ENCODE measurements around the gene IFI27. TPM values are rescaled to one million over a fixed set of nuclear protein-coding genes. Genes with fewer than 3 reads are reported as not detected.
A peak's percentile ranks its signal among the peaks of the same experiment; 100 is the strongest.

IFI27 gene
- total and polyA plus RNA-seq, 2 of the 8 experiments (the other 6 are each of a cell fraction or from before 2014, with no cell fraction given), result 0.76 to 2.2 TPM

- DNase-seq (ENCODE audit: low read depth in 1 of 2, low spot score in 2 of 2) (peak; percentile 84 to 96), FAIRE-seq (peak; percentile 36)
- Histone ChIP-seq H3K79me1 (ENCODE audit: low read depth, low read length) (peaks cover 7% of the 10 kb centered on the region; the same call in 1 of the 2 replicates), H3K4me3 (ENCODE audit: extremely low read depth in 1 of 4, insufficient read depth in 2 of 4, low read depth in 3 of 4, low read length in 4 of 4) (peak within 1 kb of the TSS; percentile 86 to 93 (median 89)), H2BK5ac (ENCODE audit: low read depth, low read length) (no peak within 1 kb of the TSS), H3K9ac (replicated peaks in 1 of 4; ENCODE audit: extremely low read depth in 1 of 4, low read depth in 3 of 4, low read length in 3 of 4) (peak within 1 kb of the TSS; percentile 73 to 92 (median 82)), H4K8ac (ENCODE audit: extremely low read depth, insufficient read depth, low read length) (peak within 1 kb of the TSS; percentile 64; the same call in 1 of the 2 replicates), H2BK12ac (ENCODE audit: low read depth, low read length) (no peak within 1 kb of the TSS), H3K36me3 (ENCODE audit: control insufficient read depth in 2 of 4, insufficient read depth in 4 of 4, low read length in 3 of 4) (peaks cover 7 to 24% (median 13%) of the 10 kb centered on the region in 4 experiments), H2BK120ac (replicated peaks; ENCODE audit: low read depth, low read length) (no peak within 1 kb of the TSS), H2BK20ac (ENCODE audit: low read length) (no peak within 1 kb of the TSS), H3K4me2 (ENCODE audit: insufficient read depth in 1 of 2, low read depth in 2 of 2, low read length in 2 of 2) (peak within 1 kb of the TSS; percentile 90 to 99), H3K9me3 (ENCODE audit: insufficient read depth in 2 of 2, low read depth in 1 of 2, low read length in 1 of 2) (no peaks in the 10 kb centered on the region), H3K79me2 (ENCODE audit: control insufficient read depth in 1 of 2, insufficient read depth in 2 of 2, low read length in 2 of 2) (peaks cover 29 to 52% of the 10 kb centered on the region in 2 experiments), H3K27me3 (replicated peaks in 1 of 4; ENCODE audit: control insufficient read depth in 3 of 4, extremely low read depth in 1 of 4, insufficient read depth in 3 of 4, low read length in 3 of 4) (no peaks in the 10 kb centered on the region), H3K18ac (ENCODE audit: extremely low read depth, low read length) (peak within 1 kb of the TSS; percentile 42; the same call in 1 of the 2 replicates), H3K4ac (replicated peaks; ENCODE audit: insufficient read length, low read depth, low read length) (no peak within 1 kb of the TSS), H3K56ac (replicated peaks; ENCODE audit: insufficient read length, low read depth, low read length) (no peak within 1 kb of the TSS), H3K27ac (ENCODE audit: low read depth, low read length) (peak within 1 kb of the TSS; percentile 19; the same call in 1 of the 2 replicates), H4K5ac (ENCODE audit: insufficient read length, low read depth, low read length) (no peak within 1 kb of the TSS), H2AK5ac (ENCODE audit: low read depth, low read length) (no peak within 1 kb of the TSS), H4K91ac (replicated peaks; ENCODE audit: insufficient read length, low read length) (no peak within 1 kb of the TSS), H3K23ac (ENCODE audit: insufficient read length) (no peak within 1 kb of the TSS), H3K4me1 (replicated peaks in 1 of 4; ENCODE audit: control insufficient read depth in 3 of 4, insufficient read depth in 4 of 4, low read length in 3 of 4) (peaks cover 0 to 12% (median 0%) of the 10 kb centered on the region in 4 experiments; a peak in 1 of 7 replicates), H3K23me2 (ENCODE audit: low read depth, low read length) (peaks cover 5% of the 10 kb centered on the region), H2AFZ (ENCODE audit: low read length) (peak within 1 kb of the TSS; percentile 97), H4K20me1 (replicated peaks in 1 of 2; ENCODE audit: control insufficient read depth in 1 of 2, insufficient read depth in 2 of 2, low read length in 2 of 2) (peaks cover 10 to 14% of the 10 kb centered on the region in 2 experiments), H2BK15ac (ENCODE audit: low read length) (no peak within 1 kb of the TSS), H3K14ac (ENCODE audit: insufficient read length) (no peak within 1 kb of the TSS)
- 1% methylated on average over 77 of the region's 77 CpGs; no CpG with 5 or more reads in 1 of the 2 experiments for WGBS, 2 experiments (ENCODE audit: extremely low coverage in 1 of 2, insufficient coverage in 1 of 2, insufficient read length in 1 of 2, insufficient replicate concordance in 2 of 2, low coverage in 1 of 2, low lambda C conversion rate in 2 of 2, missing lambda C conversion rate in 1 of 2)
- ChIA-PET POLR2A (ENCODE audit: partially characterized antibody) (interaction anchor here (0.9 to 1.5 kb wide), 4 partner anchors 9 to 84 kb away, joined by 3 to 5 read pairs (median 4); no protein-coding TSS in a partner anchor), CTCF (ENCODE audit: partially characterized antibody) (interaction anchor here (0.7 to 3.1 kb wide), 8 partner anchors 13 to 141 kb away, joined by 3 to 12 read pairs (median 4); partner anchors contain the start of gene OTUB2)
- no peak for TF ChIP-seq BACH1 (IDR thresholded peaks at IDR 0.05; ENCODE audit: low read length)
These were observed 29.7 kb upstream of the IFI27 start, which contains the start of the genes DDX24 and IFI27L1 for GRCh38 chr14:94080621-94081385. Gene DDX24 (minus strand): TSS chr14:94081202. CDS start chr14:94079742, 1,460 bp downstream. Gene IFI27L1 (plus strand): TSS chr14:94081310. CDS start chr14:94096938, 15,628 bp downstream.
